Loucy (cell line): Measurements from ENCODE around the gene HS3ST4.

Experiments used
- H2AFZ ChIP-seq: fragments of 200-600 bp; sonication (generic); 2 replicates; pipeline ENCODE4 v1.6.0; 2016; ENCODE audit warnings: antibody characterized with exemption, mild to moderate bottlenecking, low read length, moderate library complexity
- H3F3A ChIP-seq: fragments of 200-600 bp; 2 replicates; pipeline ENCODE4 v1.6.0; 2016; ENCODE audit warnings: antibody characterized with exemption, low read depth, mild to moderate bottlenecking
- H3K27me3 ChIP-seq: fragments of 200-600 bp; sonication (generic); 2 replicates; pipeline ENCODE4 v1.6.1; 2014; ENCODE audit warnings: low read length, mild to moderate bottlenecking; ENCODE audit not compliant: insufficient read depth, poor library complexity, severe bottlenecking
- H3K36me3 ChIP-seq: fragments of 200-600 bp; sonication (generic); 2 replicates; pipeline ENCODE4 v1.6.1; 2016; ENCODE audit warnings: low read length; ENCODE audit not compliant: insufficient read depth
- H3K4me1 ChIP-seq: fragments of 200-600 bp; sonication (generic); 2 replicates; pipeline ENCODE4 v1.5.1; 2014; ENCODE audit warnings: low read length, mild to moderate bottlenecking; ENCODE audit not compliant: insufficient read depth, poor library complexity, severe bottlenecking
- H3K4me2 ChIP-seq: fragments of 200-600 bp; sonication (generic); 2 replicates; pipeline ENCODE4 v1.6.0; 2014; ENCODE audit warnings: antibody characterized with exemption, low read length, low read depth, mild to moderate bottlenecking; ENCODE audit not compliant: poor library complexity, severe bottlenecking
- H3K4me3 ChIP-seq: fragments of 200-600 bp; sonication (generic); 2 replicates; pipeline ENCODE4 v1.5.1; 2014; ENCODE audit warnings: low read length, mild to moderate bottlenecking, mixed read lengths; ENCODE audit not compliant: poor library complexity, severe bottlenecking
- H3K79me2 ChIP-seq: fragments of 200-600 bp; sonication (generic); 2 replicates; pipeline ENCODE4 v1.6.1; 2014; ENCODE audit warnings: low read length; ENCODE audit not compliant: insufficient read depth
- H3K9ac ChIP-seq: fragments of 200-600 bp; sonication (generic); 2 replicates; pipeline ENCODE4 v1.6.0; 2014; ENCODE audit warnings: mild to moderate bottlenecking, low read depth, low read length, moderate library complexity; ENCODE audit not compliant: poor library complexity, severe bottlenecking
- H3K9me2 ChIP-seq: fragments of 200-600 bp; sonication (generic); replicated peaks from 2 replicates; pipeline ENCODE4 v1.6.1; 2016; ENCODE audit warnings: low read depth, low read length, mixed read lengths
- H3K9me3 ChIP-seq: fragments of 200-600 bp; sonication (generic); 2 replicates; pipeline ENCODE4 v1.6.1; 2014; ENCODE audit warnings: mild to moderate bottlenecking, antibody characterized with exemption, low read length, low read depth; ENCODE audit not compliant: insufficient read depth
- H4K20me1 ChIP-seq: fragments of 200-600 bp; sonication (generic); 2 replicates; pipeline ENCODE4 v1.6.0; 2014; ENCODE audit warnings: antibody characterized with exemption, low read length, mild to moderate bottlenecking; ENCODE audit not compliant: insufficient read depth, poor library complexity, severe bottlenecking
- CTCF ChIP-seq: fragments of 200-600 bp; sonication (generic); conservative IDR thresholded peaks from 2 replicates; pipeline ENCODE4 v1.5.1; 2014; ENCODE audit warnings: mild to moderate bottlenecking, antibody characterized with exemption, low read length
- EZH2phosphoT487 ChIP-seq: fragments of 200-600 bp; IDR thresholded peaks from 2 replicates; pipeline ENCODE4 v1.6.1; 2018; ENCODE audit warnings: antibody characterized with exemption, mild to moderate bottlenecking, moderate library complexity, borderline replicate concordance

The HS3ST4 gene

GRCh38 chr16:25690552-25691143, 1.1 kb upstream of the HS3ST4 start:
- Histone ChIP-seq H3K9ac (no peak overlapping the region), H3K36me3 (no peaks in the 10 kb centered on the region), H3K4me2 (no peak overlapping the region), H4K20me1 (no peaks in the 10 kb centered on the region), H3K4me1 (no peaks in the 10 kb centered on the region), H3K27me3 (no peaks in the 10 kb centered on the region), H2AFZ (no peak overlapping the region), H3K9me2 (no peaks in the 10 kb centered on the region), H3K79me2 (no peaks in the 10 kb centered on the region), H3K4me3 (no peak overlapping the region), H3F3A (no peaks in the 10 kb centered on the region), H3K9me3 (no peaks in the 10 kb centered on the region)
- TF ChIP-seq EZH2phosphoT487 (no peak), CTCF (no peak)

DNA sequence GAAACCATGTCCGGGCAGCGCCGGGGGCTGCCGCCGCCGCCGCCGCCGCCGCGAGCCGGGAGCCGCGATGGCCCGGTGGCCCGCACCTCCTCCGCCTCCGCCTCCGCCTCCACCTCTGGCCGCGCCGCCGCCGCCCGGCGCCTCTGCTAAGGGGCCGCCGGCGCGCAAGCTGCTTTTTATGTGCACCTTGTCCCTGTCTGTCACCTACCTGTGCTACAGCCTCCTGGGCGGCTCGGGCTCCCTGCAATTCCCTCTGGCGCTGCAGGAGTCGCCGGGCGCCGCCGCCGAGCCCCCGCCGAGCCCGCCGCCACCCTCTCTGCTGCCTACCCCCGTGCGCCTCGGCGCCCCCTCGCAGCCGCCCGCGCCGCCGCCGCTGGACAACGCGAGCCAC, 587 bp downstream of the HS3ST4 start:
- Histone ChIP-seq H3F3A (no peaks in the 10 kb centered on the region), H3K36me3 (no peaks in the 10 kb centered on the region), H3K9me3 (no peaks in the 10 kb centered on the region), H4K20me1 (no peaks in the 10 kb centered on the region), H3K4me2 (no peak overlapping the region), H3K27me3 (no peaks in the 10 kb centered on the region), H2AFZ (no peak overlapping the region), H3K4me3 (no peak overlapping the region), H3K9ac (no peak overlapping the region), H3K79me2 (no peaks in the 10 kb centered on the region), H3K9me2 (no peaks in the 10 kb centered on the region), H3K4me1 (no peaks in the 10 kb centered on the region)
- TF ChIP-seq EZH2phosphoT487 (no peak), CTCF (no peak)

- Histone ChIP-seq H3K9me2 (no peaks in the 10 kb centered on the region), H3K36me3 (no peaks in the 10 kb centered on the region), H4K20me1 (no peaks in the 10 kb centered on the region), H3K4me2 (no peak overlapping the region), H3F3A (no peaks in the 10 kb centered on the region), H2AFZ (no peak overlapping the region), H3K4me3 (no peak overlapping the region), H3K9me3 (no peaks in the 10 kb centered on the region), H3K79me2 (no peaks in the 10 kb centered on the region), H3K9ac (no peak overlapping the region), H3K27me3 (no peaks in the 10 kb centered on the region), H3K4me1 (no peaks in the 10 kb centered on the region)
- no peak for TF ChIP-seq EZH2phosphoT487
- no peak for TF ChIP-seq CTCF
Observed at GRCh38 chr16:25692742-25693508, 1.2 kb downstream of the HS3ST4 start.
